ENCODE measurements around the gene SRP68. TPM values are rescaled to one million over a fixed set of nuclear protein-coding genes. Genes with fewer than 3 reads are reported as not detected.

The SRP68 gene
- total and polyA plus RNA-seq, 9 of the 15 experiments (the other 6 are each of a cell fraction or from before 2014, with no cell fraction given): 29.4 to 92.6 (median 36.2) TPM

- TF ChIP-seq TFE3 (CRISPR knock-in tag; IDR thresholded peaks at IDR 0.05): no peak
Measured at GRCh38 chr17:76014100-76014924, 58.0 kb downstream of the SRP68 start (continued).

GRCh38 chr17:76013377-76013932 lies 58.9 kb downstream of the SRP68 start:
- 10% methylated on average over 11 of the region's 15 CpGs for WGBS (ENCODE audit: insufficient coverage, low coverage, missing lambda C conversion rate)
- intact Hi-C loops (cut with micrococcal nuclease): loop anchor here (5.0 kb wide), 2 partner anchors 109 to 284 kb away; no protein-coding TSS in a partner anchor
- ATAC-seq: no peak

More at GRCh38 chr17:76013377-76013932, 58.9 kb downstream of the SRP68 start:
- no peaks in the 10 kb centered on the region for H3K9me1 ChIP-seq (ENCODE audit: control insufficient read depth, insufficient read depth, low read length)
- ChIA-PET POLR2A (interaction anchor here (0.6 to 1.5 kb wide), 3 partner anchors 8 to 31 kb away, joined by 3 to 7 read pairs (median 7); no protein-coding TSS in a partner anchor), CTCF (ENCODE audit: low intra/inter-chr PET ratio) (interaction anchor here (0.6 to 1.9 kb wide), 5 partner anchors 108 to 285 kb away, joined by 3 to 13 read pairs (median 4); no protein-coding TSS in a partner anchor)
- TF ChIP-seq PURB (CRISPR knock-in tag; IDR thresholded peaks at IDR 0.05; ENCODE audit: low read depth) (no peak), CEBPB (tag; IDR thresholded peaks at IDR 0.05) (no peak), GABPA (tag; conservative IDR thresholded peaks at IDR 0.05; ENCODE audit: low read depth) (no peak), ZBTB11 (CRISPR knock-in tag; IDR thresholded peaks at IDR 0.05) (no peak), MBD2 (IDR thresholded peaks at IDR 0.05; ENCODE audit: borderline replicate concordance, low read depth) (no peak), E2F3 (CRISPR knock-in tag; IDR thresholded peaks at IDR 0.05) (no peak), KDM4B (IDR thresholded peaks at IDR 0.05; ENCODE audit: borderline replicate concordance in 2 of 2, low read depth in 1 of 2) (no peak), KLF13 (tag; IDR thresholded peaks at IDR 0.05; ENCODE audit: borderline replicate concordance, low read depth) (no peak), ZFP1 (CRISPR knock-in tag; IDR thresholded peaks at IDR 0.05) (no peak), FOXK1 (CRISPR knock-in tag; IDR thresholded peaks at IDR 0.05; ENCODE audit: borderline replicate concordance) (no peak), TRIM28 (IDR thresholded peaks at IDR 0.05) (no peak), NR4A1 (CRISPR knock-in tag; IDR thresholded peaks at IDR 0.05) (no peak), NR4A1 (tag; IDR thresholded peaks at IDR 0.05) (no peak)
- no peak overlapping the region for H2AFZ ChIP-seq (ENCODE audit: low read depth, low read length)
- FAIRE-seq: no peak
- H3K79me2 ChIP-seq (ENCODE audit: control insufficient read depth, insufficient read depth, low read length): no peaks in the 10 kb centered on the region
- DNase-seq (ENCODE audit: extremely low read depth in 1 of 4, low spot score in 3 of 4): no peak
- no peak overlapping the region for H3K27ac ChIP-seq (ENCODE audit: extremely low read depth, low read depth, low read length)
- peaks cover 40 to 76% of the 10 kb centered on the region in 2 experiments for H3K27me3 ChIP-seq (ENCODE audit: control insufficient read depth in 2 of 2, insufficient read depth in 2 of 2, low read length in 2 of 2)
- no peaks in the 10 kb centered on the region for H3K36me3 ChIP-seq (ENCODE audit: control insufficient read depth, insufficient read depth, low read length)
- H3K4me1 ChIP-seq (replicated peaks in 1 of 2; ENCODE audit: control insufficient read depth in 2 of 2, insufficient read depth in 2 of 2, low read length in 2 of 2): peaks cover 0 to 49% of the 10 kb centered on the region in 2 experiments; a peak in 3 of 5 replicates
- H3K9me3 ChIP-seq (replicated peaks; ENCODE audit: control insufficient read depth, insufficient read depth, low read depth, low read length): no peaks in the 10 kb centered on the region
- no peak overlapping the region for H3K4me2 ChIP-seq (ENCODE audit: insufficient read depth, low read length)
- no TSS peak for BruUV-seq (replicated peaks)
- H3K4me3 ChIP-seq: no peak overlapping the region
- in situ Hi-C loops (cut with MboI): no loop called here
- 0 out of 2 replicates have a peak, but pooled peaks cover 8% of the 10 kb centered on the region for H4K20me1 ChIP-seq (replicated peaks; ENCODE audit: control insufficient read depth, insufficient read depth, low read length)
- H3K9ac ChIP-seq (ENCODE audit: insufficient read depth in 1 of 2, low read depth in 2 of 2, low read length in 2 of 2): peak overlapping the region in 1 of 2 experiments; percentile 68; a peak in 1 of 4 replicates
